Stomach (tissue), 4 donors: ENCODE measurements around the gene CD48.

ENCODE experiments used
- CTCF ChIP-seq, 7 experiments: fragments of 450-650 bp in 4 of 7; fragments of 200-600 bp in 3 of 7; sonication (generic) in 3 of 7; IDR thresholded peaks; one replicate each; pipeline ENCODE4 v1.5.1; 2016 to 2019; ENCODE audit warnings: antibody characterized with exemption in 7 of 7, control low read depth in 2 of 7, mild to moderate bottlenecking in 1 of 7
- POLR2A ChIP-seq, 4 donors: fragments of 450-650 bp; IDR thresholded peaks; one replicate each; pipeline ENCODE4 v1.6.1; 2016; ENCODE audit warnings: antibody characterized with exemption in 4 of 4, control low read depth in 2 of 4, mild to moderate bottlenecking in 1 of 4, moderate library complexity in 1 of 4
- POLR2AphosphoS5 ChIP-seq, 3 donors: sonication (generic); formaldehyde crosslinking; IDR thresholded peaks; one replicate each; pipeline ENCODE4 v1.6.1; 2016; ENCODE audit warnings: antibody characterized with exemption in 3 of 3

DNA sequence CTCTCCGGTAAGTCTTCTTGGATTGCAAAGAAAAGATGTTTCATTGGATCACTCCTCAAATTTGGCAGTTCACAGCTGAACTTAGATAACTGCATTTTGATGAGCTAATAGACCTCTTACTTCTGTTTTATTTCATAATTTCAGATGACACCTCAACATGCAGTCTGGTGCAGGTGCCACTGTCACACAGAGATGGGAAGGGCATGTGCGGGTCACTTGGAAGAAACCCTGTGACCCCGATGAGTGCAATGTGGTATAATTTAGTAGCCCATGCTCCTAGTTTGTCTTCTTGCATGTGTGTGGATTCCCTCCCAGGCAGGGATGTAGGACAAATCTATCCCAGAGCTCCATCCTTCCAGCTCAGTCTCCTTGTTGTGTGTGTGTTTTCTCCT is 64.3 kb downstream of the CD48 start:
- TF ChIP-seq CTCF (IDR thresholded peaks at IDR 0.05) (no peak), POLR2A (IDR thresholded peaks at IDR 0.05) (no peak), POLR2AphosphoS5 (IDR thresholded peaks at IDR 0.05) (no peak)
